Smooth muscle cell of the pulmonary artery (primary cell): ENCODE measurements around the gene HMGCR. TPM values are rescaled to one million over a fixed set of nuclear protein-coding genes. Genes with fewer than 3 reads are reported as not detected.

Experiments used
- total RNA-seq: library from RNA; depleted of rRNA; stranded (reverse); fragments of >200 nt; gene quantifications from 2 replicates; pipeline ENCODE4 v1.2.3, GENCODE V29; 2014

The HMGCR gene
- total RNA-seq: 54.4 and 60.6 TPM in 2 replicates

GRCh38 chr5:75336615-75337336 is at the start of gene HMGCR:
HMGCR (plus strand) TSS chr5:75337220; CDS start chr5:75342606, 5,386 bp downstream.

Other genes starting within 250 kb of the HMGCR start
- gene ANKRD31, start 100.3 kb upstream of the HMGCR start, total RNA-seq: under 0.01 and 0.03 TPM in 2 replicates
- gene CERT1, start 174.4 kb downstream of the HMGCR start, total RNA-seq: 47.5 and 47.8 TPM in 2 replicates
- gene POLK, start 174.7 kb downstream of the HMGCR start, total RNA-seq: 32.7 and 37.2 TPM in 2 replicates